ENCODE results near the gene RHOBTB1.

RHOBTB1 gene

GRCh38 chr10:60958892-60959601, 15.1 kb upstream of the RHOBTB1 start:
- Histone ChIP-seq H4K20me1 (ENCODE audit: low read depth, low read length) (no peaks in the 10 kb centered on the region), H3K9me3 (ENCODE audit: insufficient read depth, low read length) (no peaks in the 10 kb centered on the region), H3K27me3 (ENCODE audit: low read length) (no peaks in the 10 kb centered on the region), H3K4me3 (ENCODE audit: insufficient read depth, low read length, poor library complexity, severe bottlenecking) (no peak overlapping the region), H2AFZ (ENCODE audit: low read depth, low read length, severe bottlenecking) (no peak overlapping the region), H3K9ac (ENCODE audit: low read length) (no peak overlapping the region), H3F3A (ENCODE audit: insufficient read depth) (no peaks in the 10 kb centered on the region), H3K4me2 (ENCODE audit: low read depth, low read length, poor library complexity, severe bottlenecking) (no peak overlapping the region), H3K27ac (ENCODE audit: low read depth, low read length) (no peak overlapping the region), H3K36me3 (ENCODE audit: low read length) (no peaks in the 10 kb centered on the region), H3K9me2 (replicated peaks; ENCODE audit: insufficient read depth, low read length) (no peaks in the 10 kb centered on the region), H3K79me2 (ENCODE audit: insufficient read depth, low read length) (no peaks in the 10 kb centered on the region)
- TF ChIP-seq EZH2phosphoT487 (conservative IDR thresholded peaks at IDR 0.05; ENCODE audit: low read length) (no peak), CTCF (IDR thresholded peaks at IDR 0.05; ENCODE audit: insufficient read depth, low read length, poor library complexity, severe bottlenecking) (no peak)

GRCh38 chr10:60957667-60958221, 13.8 kb upstream of the RHOBTB1 start:
- TF ChIP-seq CTCF (IDR thresholded peaks at IDR 0.05; ENCODE audit: insufficient read depth, low read length, poor library complexity, severe bottlenecking) (no peak), EZH2phosphoT487 (conservative IDR thresholded peaks at IDR 0.05; ENCODE audit: low read length) (no peak)
- H3K27me3 ChIP-seq (ENCODE audit: low read length), result no peaks in the 10 kb centered on the region

GRCh38 chr10:60955957-60956425, 12.0 kb upstream of the RHOBTB1 start:
- Histone ChIP-seq H3K79me2 (ENCODE audit: insufficient read depth, low read length) (no peaks in the 10 kb centered on the region), H4K20me1 (ENCODE audit: low read depth, low read length) (no peaks in the 10 kb centered on the region), H3K27me3 (ENCODE audit: low read length) (no peaks in the 10 kb centered on the region), H3F3A (ENCODE audit: insufficient read depth) (no peaks in the 10 kb centered on the region), H3K4me2 (ENCODE audit: low read depth, low read length, poor library complexity, severe bottlenecking) (no peak overlapping the region), H3K4me3 (ENCODE audit: insufficient read depth, low read length, poor library complexity, severe bottlenecking) (no peak overlapping the region), H3K9me2 (replicated peaks; ENCODE audit: insufficient read depth, low read length) (no peaks in the 10 kb centered on the region), H2AFZ (ENCODE audit: low read depth, low read length, severe bottlenecking) (no peak overlapping the region), H3K9me3 (ENCODE audit: insufficient read depth, low read length) (no peaks in the 10 kb centered on the region), H3K36me3 (ENCODE audit: low read length) (no peaks in the 10 kb centered on the region), H3K27ac (ENCODE audit: low read depth, low read length) (no peak overlapping the region), H3K9ac (ENCODE audit: low read length) (no peak overlapping the region)
- TF ChIP-seq EZH2phosphoT487 (conservative IDR thresholded peaks at IDR 0.05; ENCODE audit: low read length) (no peak), CTCF (IDR thresholded peaks at IDR 0.05; ENCODE audit: insufficient read depth, low read length, poor library complexity, severe bottlenecking) (no peak)

More at GRCh38 chr10:60957667-60958221, 13.8 kb upstream of the RHOBTB1 start:
- Histone ChIP-seq H3K79me2 (ENCODE audit: insufficient read depth, low read length) (no peaks in the 10 kb centered on the region), H3K27ac (ENCODE audit: low read depth, low read length) (no peak overlapping the region), H3K4me2 (ENCODE audit: low read depth, low read length, poor library complexity, severe bottlenecking) (no peak overlapping the region), H3K36me3 (ENCODE audit: low read length) (no peaks in the 10 kb centered on the region), H3K4me3 (ENCODE audit: insufficient read depth, low read length, poor library complexity, severe bottlenecking) (no peak overlapping the region), H3F3A (ENCODE audit: insufficient read depth) (no peaks in the 10 kb centered on the region), H3K9me2 (replicated peaks; ENCODE audit: insufficient read depth, low read length) (no peaks in the 10 kb centered on the region), H2AFZ (ENCODE audit: low read depth, low read length, severe bottlenecking) (no peak overlapping the region), H3K9ac (ENCODE audit: low read length) (no peak overlapping the region), H4K20me1 (ENCODE audit: low read depth, low read length) (no peaks in the 10 kb centered on the region), H3K9me3 (ENCODE audit: insufficient read depth, low read length) (no peaks in the 10 kb centered on the region)

Measured in SU-DHL-6 (cell line).